Prostate gland (tissue), 2 donors: Measurements from ENCODE around the gene MATK. TPM values are rescaled to one million over a fixed set of nuclear protein-coding genes. Genes with fewer than 3 reads are reported as not detected.

Source experiments
- DNase-seq: peaks from one replicate; pipeline ENCODE4 v3.0.0-alpha.2; 2019; ENCODE audit warnings: low spot score
- H3K27ac ChIP-seq, 2 donors: fragments of 200-600 bp; sonication (generic); 2 replicates each; pipeline ENCODE4 v1.5.1; 2017 to 2019
- H3K27me3 ChIP-seq: fragments of 200-600 bp; sonication (generic); replicated peaks from 2 replicates; pipeline ENCODE4 v1.5.1; 2019; ENCODE audit not compliant: insufficient read depth
- H3K36me3 ChIP-seq, 2 donors: fragments of 200-600 bp; sonication (generic); 1 replicate in 1 of 2; 2 replicates in 1 of 2; pipeline versions ENCODE4 v1.5.1 to v1.8.1; 2017 to 2019
- H3K4me1 ChIP-seq: fragments of 200-600 bp; sonication (generic); replicated peaks from 2 replicates; pipeline ENCODE4 v1.5.1; 2019
- H3K4me3 ChIP-seq, 2 donors: fragments of 200-600 bp; sonication (generic); 2 replicates each; pipeline ENCODE4 v1.5.1; 2017 to 2019
- H3K9me3 ChIP-seq: fragments of 200-600 bp; sonication (generic); 2 replicates; pipeline ENCODE4 v1.5.1; 2017
- CTCF ChIP-seq, 4 experiments: fragments of 200-600 bp in 2 of 4; fragments of 450-650 bp in 2 of 4; sonication (generic) in 2 of 4; IDR thresholded peaks; 1 replicate in 3 of 4; 2 replicates in 1 of 4; pipeline ENCODE4 v1.5.1; 2016 to 2019; ENCODE audit warnings: antibody characterized with exemption in 4 of 4, mild to moderate bottlenecking in 2 of 4, moderate library complexity in 2 of 4
- POLR2A ChIP-seq: fragments of 450-650 bp; IDR thresholded peaks from one replicate; pipeline ENCODE4 v1.6.1; 2016; ENCODE audit warnings: antibody characterized with exemption, mild to moderate bottlenecking
- POLR2AphosphoS5 ChIP-seq: sonication (generic); formaldehyde crosslinking; IDR thresholded peaks from one replicate; pipeline ENCODE4 v1.6.1; 2017; ENCODE audit warnings: antibody characterized with exemption
- WGBS: methylation state at CpG from one replicate; pipeline ENCODE4 v1.1.5; 2018; 5-methylcytosine and 5-hydroxymethylcytosine counted together
- intact Hi-C: fragments of 100-400 bp; cut with DNase I; formaldehyde crosslinking; loops from one replicate; pipeline ENCODE4 v1.14.2; 2022
- total RNA-seq, 2 donors: library from RNA; depleted of rRNA; stranded (reverse); fragments of >200 nt; gene quantifications; one replicate each; pipeline ENCODE4 v1.1.0, GENCODE V29; 2016

MATK gene
- total RNA-seq, 2 donors from 2014 or later: 1.9 to 4.4 TPM

- TF ChIP-seq CTCF (IDR thresholded peaks at IDR 0.05) (no peak), POLR2AphosphoS5 (no peak), POLR2A (no peak)
- Histone ChIP-seq H3K27me3 (peaks cover 2% of the 10 kb centered on the region), H3K4me1 (no peaks in the 10 kb centered on the region), H3K9me3 (no peaks in the 10 kb centered on the region), H3K36me3 (no peaks in the 10 kb centered on the region), H3K4me3 (no peak overlapping the region), H3K27ac (no peak overlapping the region)
- 96% methylated on average over 1 of the region's 1 CpG for WGBS
- DNase-seq: no peak
- intact Hi-C loops: no loop called here
These were observed 3.9 kb downstream of the MATK start for GRCh38 chr19:3782330-3782729.

- peaks cover 2% of the 10 kb centered on the region for H3K27me3 ChIP-seq
- TF ChIP-seq CTCF (IDR thresholded peaks at IDR 0.05) (no peak), POLR2AphosphoS5 (no peak), POLR2A (no peak)
- no peak overlapping the region for H3K27ac ChIP-seq
- DNase-seq: no peak
- H3K4me1 ChIP-seq: no peaks in the 10 kb centered on the region
- no peaks in the 10 kb centered on the region for H3K36me3 ChIP-seq
- 100% methylated on average over 2 of the region's 2 CpGs for WGBS
- no peak overlapping the region for H3K4me3 ChIP-seq
- intact Hi-C loops: no loop called here
- H3K9me3 ChIP-seq: no peaks in the 10 kb centered on the region
These were observed 4.6 kb downstream of the MATK start for GRCh38 chr19:3781603-3782002.

GRCh38 chr19:3780786-3781304 lies 5.3 kb downstream of the MATK start:
- TF ChIP-seq POLR2A: no peak
- TF ChIP-seq POLR2AphosphoS5: no peak
- no peak for TF ChIP-seq CTCF (IDR thresholded peaks at IDR 0.05)
- H3K27ac ChIP-seq: no peak overlapping the region
- no peak overlapping the region for H3K4me3 ChIP-seq
- DNase-seq: no peak
- 82% methylated on average over 9 of the region's 9 CpGs for WGBS
- H3K4me1 ChIP-seq: no peaks in the 10 kb centered on the region
- no peaks in the 10 kb centered on the region for H3K36me3 ChIP-seq
- intact Hi-C loops: no loop called here
- peaks cover 2% of the 10 kb centered on the region for H3K27me3 ChIP-seq
- H3K9me3 ChIP-seq: no peaks in the 10 kb centered on the region

- no peak for TF ChIP-seq POLR2AphosphoS5
- no peak for TF ChIP-seq CTCF (IDR thresholded peaks at IDR 0.05)
- no peak for TF ChIP-seq POLR2A
- 76% methylated on average over 44 of the region's 44 CpGs for WGBS
- no peak for DNase-seq
These were observed 7.1 kb downstream of the MATK start for GRCh38 chr19:3778899-3779723.

More at GRCh38 chr19:3778899-3779723, 7.1 kb downstream of the MATK start:
- H3K27ac ChIP-seq: no peak overlapping the region
- H3K27me3 ChIP-seq: peaks cover 2% of the 10 kb centered on the region
- intact Hi-C loops: no loop called here
- H3K4me1 ChIP-seq: no peaks in the 10 kb centered on the region
- H3K4me3 ChIP-seq: no peak overlapping the region
- no peaks in the 10 kb centered on the region for H3K9me3 ChIP-seq
- no peaks in the 10 kb centered on the region for H3K36me3 ChIP-seq
